ENCODE measurements around the gene DACT1.

Gene DACT1

DNA sequence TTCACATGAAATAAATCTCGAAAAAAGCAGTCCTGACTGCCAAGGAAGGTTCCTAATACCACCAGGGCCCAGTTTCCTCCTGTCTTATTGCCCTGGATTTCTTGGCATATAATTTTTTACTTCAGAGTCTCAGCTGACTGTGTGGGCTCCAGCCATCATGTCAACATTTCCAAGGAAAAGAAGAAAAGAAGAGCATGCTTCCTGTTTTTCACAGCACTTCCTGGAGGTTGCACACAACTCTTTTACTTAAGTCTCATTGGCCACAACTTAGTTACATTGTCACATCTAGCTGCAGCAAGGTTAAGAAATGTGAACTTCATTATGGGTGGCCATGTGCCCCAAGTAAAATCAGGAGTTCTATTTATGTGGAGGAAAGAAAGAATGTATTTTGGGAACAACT is 24.3 kb downstream of the DACT1 start:
- in situ Hi-C loops (cut with MboI; ENCODE audit: low sequenced_read_pairs, unreplicated experiment): no loop called here
- TF ChIP-seq, protein P1, sequence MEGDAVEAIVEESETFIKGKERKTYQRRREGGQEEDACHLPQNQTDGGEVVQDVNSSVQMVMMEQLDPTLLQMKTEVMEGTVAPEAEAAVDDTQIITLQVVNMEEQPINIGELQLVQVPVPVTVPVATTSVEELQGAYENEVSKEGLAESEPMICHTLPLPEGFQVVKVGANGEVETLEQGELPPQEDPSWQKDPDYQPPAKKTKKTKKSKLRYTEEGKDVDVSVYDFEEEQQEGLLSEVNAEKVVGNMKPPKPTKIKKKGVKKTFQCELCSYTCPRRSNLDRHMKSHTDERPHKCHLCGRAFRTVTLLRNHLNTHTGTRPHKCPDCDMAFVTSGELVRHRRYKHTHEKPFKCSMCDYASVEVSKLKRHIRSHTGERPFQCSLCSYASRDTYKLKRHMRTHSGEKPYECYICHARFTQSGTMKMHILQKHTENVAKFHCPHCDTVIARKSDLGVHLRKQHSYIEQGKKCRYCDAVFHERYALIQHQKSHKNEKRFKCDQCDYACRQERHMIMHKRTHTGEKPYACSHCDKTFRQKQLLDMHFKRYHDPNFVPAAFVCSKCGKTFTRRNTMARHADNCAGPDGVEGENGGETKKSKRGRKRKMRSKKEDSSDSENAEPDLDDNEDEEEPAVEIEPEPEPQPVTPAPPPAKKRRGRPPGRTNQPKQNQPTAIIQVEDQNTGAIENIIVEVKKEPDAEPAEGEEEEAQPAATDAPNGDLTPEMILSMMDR (IDR thresholded peaks at IDR 0.05; ENCODE audit: borderline replicate concordance, control extremely low read depth, extremely low read depth, insufficient read depth, missing control alignments): no peak
- no peak for DNase-seq (ENCODE audit: low spot score)

GRCh38 chr14:58662759-58663158 is 25.0 kb downstream of the DACT1 start:
- in situ Hi-C loops (cut with MboI; ENCODE audit: low sequenced_read_pairs, unreplicated experiment): no loop called here
- TF ChIP-seq, protein P1 (IDR thresholded peaks at IDR 0.05; ENCODE audit: borderline replicate concordance, control extremely low read depth, extremely low read depth, insufficient read depth, missing control alignments): no peak
- DNase-seq (ENCODE audit: low spot score): no peak

DNA sequence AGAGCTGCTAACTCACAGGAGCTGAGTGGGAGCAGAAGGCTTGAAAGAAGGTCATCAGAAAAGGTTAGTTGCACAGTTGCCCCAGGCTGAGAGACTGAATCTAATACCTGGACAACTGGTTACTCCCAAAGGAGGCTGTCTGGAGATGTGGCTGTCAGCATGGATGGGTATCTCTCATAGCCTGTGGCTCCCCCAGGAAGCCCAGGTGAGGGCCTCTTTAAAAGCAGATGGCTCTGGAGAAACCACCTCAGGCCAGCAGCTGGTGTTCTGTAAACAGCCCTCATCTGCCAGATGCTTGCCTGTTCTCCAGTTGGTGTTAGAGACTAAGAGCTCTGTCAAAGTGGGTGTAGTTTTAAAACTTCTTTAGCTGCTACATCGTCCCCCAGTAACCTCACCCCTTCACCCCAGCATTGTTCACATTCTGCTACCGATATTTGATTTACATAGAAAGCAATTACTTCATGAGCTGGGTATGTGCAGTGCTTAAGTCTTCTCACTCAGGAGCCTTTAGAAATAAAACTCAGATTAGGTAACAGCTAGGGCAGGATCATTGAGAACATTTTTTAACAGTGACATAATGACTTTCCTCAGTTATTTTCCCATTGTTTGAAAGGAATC is 25.8 kb downstream of the DACT1 start:
- DNase-seq (ENCODE audit: low spot score): no peak
- TF ChIP-seq, protein P1 (IDR thresholded peaks at IDR 0.05; ENCODE audit: borderline replicate concordance, control extremely low read depth, extremely low read depth, insufficient read depth, missing control alignments): no peak

GRCh38 chr14:58665773-58666500 is 28.2 kb downstream of the DACT1 start:
- no peak for DNase-seq (ENCODE audit: low spot score)
- in situ Hi-C loops (cut with MboI; ENCODE audit: low sequenced_read_pairs, unreplicated experiment): no loop called here
- TF ChIP-seq, protein P1 (IDR thresholded peaks at IDR 0.05; ENCODE audit: borderline replicate concordance, control extremely low read depth, extremely low read depth, insufficient read depth, missing control alignments): no peak

More for the DNA sequence above, 25.8 kb downstream of the DACT1 start:
- in situ Hi-C loops (cut with MboI; ENCODE audit: low sequenced_read_pairs, unreplicated experiment): no loop called here

GRCh38 chr14:58666737-58667136 is 29.0 kb downstream of the DACT1 start:
- TF ChIP-seq, protein P1 (IDR thresholded peaks at IDR 0.05; ENCODE audit: borderline replicate concordance, control extremely low read depth, extremely low read depth, insufficient read depth, missing control alignments): no peak
- DNase-seq (ENCODE audit: low spot score): no peak
- in situ Hi-C loops (cut with MboI; ENCODE audit: low sequenced_read_pairs, unreplicated experiment): no loop called here

GRCh38 chr14:58667900-58668299 is 30.1 kb downstream of the DACT1 start:
- in situ Hi-C loops (cut with MboI; ENCODE audit: low sequenced_read_pairs, unreplicated experiment): no loop called here
- TF ChIP-seq, protein P1 (IDR thresholded peaks at IDR 0.05; ENCODE audit: borderline replicate concordance, control extremely low read depth, extremely low read depth, insufficient read depth, missing control alignments): no peak
- DNase-seq (ENCODE audit: low spot score): no peak

All from GM13976 (cell line).